ENCODE data around the gene KRTAP2-3. TPM values are rescaled to one million over a fixed set of nuclear protein-coding genes. Genes with fewer than 3 reads are reported as not detected.
"Not testable (repeated sequence)": the region's sequence is repeated elsewhere in the genome, so short reads cannot be mapped to it uniquely, and the experiment has no call there.

The KRTAP2-3 gene, protein sequence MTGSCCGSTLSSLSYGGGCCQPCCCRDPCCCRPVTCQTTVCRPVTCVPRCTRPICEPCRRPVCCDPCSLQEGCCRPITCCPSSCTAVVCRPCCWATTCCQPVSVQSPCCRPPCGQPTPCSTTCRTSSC
- total RNA-seq (not detected in 2 replicates), polyA plus RNA-seq (not detected in 2 replicates)

DNA sequence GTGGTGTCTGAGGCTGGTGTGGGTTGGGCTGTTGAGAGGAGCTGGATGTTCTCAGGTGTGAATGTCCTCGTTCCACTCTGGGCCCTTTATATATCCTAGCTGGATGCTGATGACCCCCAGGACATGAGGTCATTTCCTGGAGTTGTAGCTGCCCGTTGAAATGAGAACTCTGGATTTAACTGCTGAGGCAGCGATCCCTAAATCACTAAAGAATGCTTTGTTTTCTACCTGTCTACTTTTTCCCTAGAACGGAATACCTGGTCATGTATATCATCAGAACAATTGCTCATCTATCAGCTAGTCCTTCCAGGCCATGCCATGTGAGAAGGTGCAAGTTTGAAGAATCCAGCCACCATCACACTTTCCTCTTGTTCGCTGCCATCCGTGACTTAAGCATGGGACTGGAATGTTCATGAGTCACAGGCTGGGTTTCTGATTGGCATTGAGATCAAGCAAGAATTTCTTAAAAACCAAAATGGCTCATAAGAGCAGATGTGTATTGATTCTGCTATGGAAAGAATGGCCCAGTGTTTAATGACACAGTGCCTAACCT lies at the start of gene KRTAP2-3:
Gene KRTAP2-3, minus strand, starts transcription at position 63 of the 553 bp plus-strand sequence. CDS start 64 bp downstream, outside the sequence.
- Histone ChIP-seq H3K9me3 (ENCODE audit: low read depth) (no peaks in the 10 kb centered on the region), H2AFZ (no peak within 1 kb of the TSS), H3K36me3 (replicated peaks; ENCODE audit: insufficient read depth, low read depth) (no peaks in the 10 kb centered on the region), H3K4me2 (no peak within 1 kb of the TSS), H3K27ac (no peak within 1 kb of the TSS), H3K4me1 (ENCODE audit: insufficient read depth) (no peaks in the 10 kb centered on the region), H3K9me2 (replicated peaks; ENCODE audit: insufficient read depth) (no peaks in the 10 kb centered on the region), H3K79me2 (no peaks in the 10 kb centered on the region), H4K20me1 (ENCODE audit: insufficient read depth, poor library complexity, severe bottlenecking) (no peaks in the 10 kb centered on the region), H3K4me3 (no peak within 1 kb of the TSS), H3K27me3 (no peaks in the 10 kb centered on the region)
- WGBS (ENCODE audit: low lambda C conversion rate, missing lambda C conversion rate): 74% methylated on average over 6 of the region's 6 CpGs
- DNase-seq (ENCODE audit: low spot score): no peak
- TF ChIP-seq EZH2phosphoT487 (IDR thresholded peaks at IDR 0.05; ENCODE audit: low read depth, severe bottlenecking, unreplicated experiment) (no peak), EZH2 (IDR thresholded peaks at IDR 0.05; ENCODE audit: borderline replicate concordance) (no peak)
- TF ChIP-seq, protein P1, sequence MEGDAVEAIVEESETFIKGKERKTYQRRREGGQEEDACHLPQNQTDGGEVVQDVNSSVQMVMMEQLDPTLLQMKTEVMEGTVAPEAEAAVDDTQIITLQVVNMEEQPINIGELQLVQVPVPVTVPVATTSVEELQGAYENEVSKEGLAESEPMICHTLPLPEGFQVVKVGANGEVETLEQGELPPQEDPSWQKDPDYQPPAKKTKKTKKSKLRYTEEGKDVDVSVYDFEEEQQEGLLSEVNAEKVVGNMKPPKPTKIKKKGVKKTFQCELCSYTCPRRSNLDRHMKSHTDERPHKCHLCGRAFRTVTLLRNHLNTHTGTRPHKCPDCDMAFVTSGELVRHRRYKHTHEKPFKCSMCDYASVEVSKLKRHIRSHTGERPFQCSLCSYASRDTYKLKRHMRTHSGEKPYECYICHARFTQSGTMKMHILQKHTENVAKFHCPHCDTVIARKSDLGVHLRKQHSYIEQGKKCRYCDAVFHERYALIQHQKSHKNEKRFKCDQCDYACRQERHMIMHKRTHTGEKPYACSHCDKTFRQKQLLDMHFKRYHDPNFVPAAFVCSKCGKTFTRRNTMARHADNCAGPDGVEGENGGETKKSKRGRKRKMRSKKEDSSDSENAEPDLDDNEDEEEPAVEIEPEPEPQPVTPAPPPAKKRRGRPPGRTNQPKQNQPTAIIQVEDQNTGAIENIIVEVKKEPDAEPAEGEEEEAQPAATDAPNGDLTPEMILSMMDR (IDR thresholded peaks at IDR 0.05; ENCODE audit: poor library complexity): no peak

DNA sequence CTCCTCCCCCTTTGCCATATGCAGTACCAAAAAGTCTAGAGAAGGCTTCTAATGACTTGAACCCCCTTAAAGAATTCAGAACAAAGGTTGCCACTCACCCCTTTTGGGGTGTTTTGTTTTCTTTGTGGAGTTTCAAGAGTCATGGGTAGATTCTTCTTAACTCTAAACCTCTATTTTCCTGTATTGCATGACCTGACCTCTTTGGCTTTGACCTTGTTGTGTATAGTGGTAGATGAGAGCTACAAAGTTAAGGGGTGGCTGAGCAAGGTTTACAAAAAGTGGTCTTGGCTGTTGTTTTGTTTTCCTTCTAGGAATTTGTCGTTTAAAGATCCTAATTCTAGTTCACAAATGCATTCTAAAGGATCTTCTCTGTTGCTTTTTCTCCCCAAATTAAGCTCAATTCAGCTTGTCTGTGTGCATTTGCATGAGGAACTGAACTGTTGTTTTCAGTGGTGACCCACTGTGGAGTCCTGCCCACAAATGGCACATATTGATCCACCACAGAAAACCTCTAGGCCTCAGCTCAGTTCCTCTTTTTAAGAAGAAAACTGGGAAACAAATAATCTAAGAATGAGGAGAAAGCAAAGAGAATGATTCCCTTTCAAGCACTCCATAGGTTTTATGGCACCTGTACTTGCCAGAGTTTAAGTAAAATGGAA lies 48.9 kb upstream of the KRTAP2-3 start:
- WGBS (ENCODE audit: low lambda C conversion rate, missing lambda C conversion rate): 44% methylated on average over 1 of the region's 1 CpG
- not testable (repeated sequence) for H3K4me1 ChIP-seq (ENCODE audit: insufficient read depth); H3K27ac ChIP-seq; H2AFZ ChIP-seq; H3K4me3 ChIP-seq; H3K4me2 ChIP-seq; H3K36me3 ChIP-seq (replicated peaks; ENCODE audit: insufficient read depth, low read depth); H3K79me2 ChIP-seq; H3K9me2 ChIP-seq (replicated peaks; ENCODE audit: insufficient read depth); H4K20me1 ChIP-seq (ENCODE audit: insufficient read depth, poor library complexity, severe bottlenecking); H3K9me3 ChIP-seq (ENCODE audit: low read depth); DNase-seq (ENCODE audit: low spot score); H3K27me3 ChIP-seq

DNA sequence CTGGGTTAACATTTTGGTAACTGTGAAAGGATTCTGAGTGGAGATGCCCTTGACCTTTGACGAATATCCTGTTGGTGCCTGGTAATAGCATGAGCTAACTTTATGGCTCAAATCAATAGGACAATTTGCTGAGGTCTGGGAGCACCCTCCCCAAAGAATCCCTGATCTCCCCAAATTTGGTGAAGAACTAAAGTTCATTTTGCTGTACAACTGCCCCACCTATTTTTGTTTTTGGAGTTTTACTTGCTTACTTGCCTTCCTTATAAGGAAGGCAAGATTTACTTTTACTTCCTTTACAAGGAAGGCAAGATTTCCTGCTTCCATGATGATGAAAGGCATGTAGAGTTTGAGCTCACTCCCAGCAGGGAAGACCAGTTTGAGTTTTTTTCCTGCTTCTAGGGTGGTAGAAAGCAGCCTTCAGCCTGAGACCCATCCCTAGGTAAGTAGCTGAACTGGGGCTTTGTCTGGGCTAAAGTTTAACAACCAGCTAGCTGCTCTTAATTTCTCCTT lies 48.1 kb upstream of the KRTAP2-3 start:
- no peaks in the 10 kb centered on the region for H3K9me2 ChIP-seq (replicated peaks; ENCODE audit: insufficient read depth)
- 81% methylated on average over 1 of the region's 1 CpG for WGBS (ENCODE audit: low lambda C conversion rate, missing lambda C conversion rate)
- H3K27ac ChIP-seq: no peak overlapping the region
- no peaks in the 10 kb centered on the region for H3K9me3 ChIP-seq (ENCODE audit: low read depth)
- H4K20me1 ChIP-seq (ENCODE audit: insufficient read depth, poor library complexity, severe bottlenecking): no peaks in the 10 kb centered on the region
- H2AFZ ChIP-seq: no peak overlapping the region
- H3K79me2 ChIP-seq: no peaks in the 10 kb centered on the region
- no peaks in the 10 kb centered on the region for H3K27me3 ChIP-seq
- no peaks in the 10 kb centered on the region for H3K4me1 ChIP-seq (ENCODE audit: insufficient read depth)
- no peak for DNase-seq (ENCODE audit: low spot score)
- no peak overlapping the region for H3K4me2 ChIP-seq
- no peak overlapping the region for H3K4me3 ChIP-seq
- TF ChIP-seq, protein P1 (IDR thresholded peaks at IDR 0.05; ENCODE audit: poor library complexity): no peak
- no peak for TF ChIP-seq EZH2phosphoT487 (IDR thresholded peaks at IDR 0.05; ENCODE audit: low read depth, severe bottlenecking, unreplicated experiment)
- TF ChIP-seq EZH2 (IDR thresholded peaks at IDR 0.05; ENCODE audit: borderline replicate concordance): no peak
- no peaks in the 10 kb centered on the region for H3K36me3 ChIP-seq (replicated peaks; ENCODE audit: insufficient read depth, low read depth)

DNA sequence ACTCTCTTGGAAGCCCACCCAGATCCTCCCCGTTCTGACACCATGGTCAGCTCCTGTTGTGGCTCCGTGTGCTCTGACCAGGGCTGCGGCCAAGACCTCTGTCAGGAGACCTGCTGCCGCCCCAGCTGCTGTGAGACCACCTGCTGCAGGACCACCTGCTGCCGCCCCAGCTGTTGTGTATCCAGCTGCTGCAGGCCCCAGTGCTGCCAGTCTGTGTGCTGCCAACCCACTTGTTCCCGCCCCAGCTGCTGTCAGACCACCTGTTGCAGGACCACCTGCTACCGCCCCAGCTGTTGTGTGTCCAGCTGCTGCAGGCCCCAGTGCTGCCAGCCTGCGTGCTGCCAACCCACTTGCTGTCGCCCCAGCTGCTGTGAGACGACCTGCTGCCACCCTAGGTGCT lies 45.4 kb upstream of the KRTAP2-3 start, which contains the start of gene KRTAP4-9:
Gene KRTAP4-9, plus strand, starts transcription at position 43 of the 400 bp plus-strand sequence. Its CDS starts 0 bp downstream, at position 43.
- WGBS (ENCODE audit: low lambda C conversion rate, missing lambda C conversion rate): 83% methylated on average over 10 of the region's 10 CpGs
- not testable (repeated sequence) for H3K4me2 ChIP-seq; H3K79me2 ChIP-seq; H3K4me3 ChIP-seq; H3K4me1 ChIP-seq (ENCODE audit: insufficient read depth); H3K36me3 ChIP-seq (replicated peaks; ENCODE audit: insufficient read depth, low read depth); H3K9me3 ChIP-seq (ENCODE audit: low read depth); H3K27me3 ChIP-seq; H2AFZ ChIP-seq; H3K9me2 ChIP-seq (replicated peaks; ENCODE audit: insufficient read depth); H4K20me1 ChIP-seq (ENCODE audit: insufficient read depth, poor library complexity, severe bottlenecking); DNase-seq (ENCODE audit: low spot score); H3K27ac ChIP-seq

DNA sequence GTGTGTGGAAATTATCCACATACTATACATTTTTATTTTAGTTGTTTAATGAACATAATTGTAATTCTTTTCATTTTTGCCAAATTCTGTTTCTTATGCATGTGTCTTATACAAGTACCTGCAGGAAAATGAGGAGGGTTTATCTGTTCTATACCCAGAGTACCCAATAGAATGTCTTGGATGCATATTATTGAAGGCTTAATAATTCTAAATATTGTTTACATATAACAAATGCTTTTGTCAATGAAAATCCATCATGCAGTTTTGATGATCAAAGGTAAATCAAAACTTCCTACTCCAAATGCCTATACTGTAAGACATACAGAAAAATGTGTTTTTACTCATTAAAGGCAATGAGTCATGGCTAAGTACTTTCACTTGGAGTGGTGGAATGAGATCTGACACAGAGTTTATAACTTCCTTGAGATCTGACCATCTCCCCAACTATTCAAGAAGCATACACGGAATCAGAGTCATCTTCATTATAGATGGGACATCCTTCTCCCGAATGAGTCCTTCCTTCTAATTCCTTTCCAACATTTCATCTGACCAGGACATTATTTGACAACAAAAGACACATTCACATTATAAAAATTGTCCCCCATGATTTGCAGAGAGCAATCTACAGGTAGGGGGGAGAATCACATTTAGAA lies 44.6 kb upstream of the KRTAP2-3 start:
- H3K9me2 ChIP-seq (replicated peaks; ENCODE audit: insufficient read depth); H3K27me3 ChIP-seq; H2AFZ ChIP-seq; H3K4me3 ChIP-seq; H3K36me3 ChIP-seq (replicated peaks; ENCODE audit: insufficient read depth, low read depth); H3K79me2 ChIP-seq; H3K4me2 ChIP-seq; H4K20me1 ChIP-seq (ENCODE audit: insufficient read depth, poor library complexity, severe bottlenecking); H3K9me3 ChIP-seq (ENCODE audit: low read depth); DNase-seq (ENCODE audit: low spot score); H3K4me1 ChIP-seq (ENCODE audit: insufficient read depth); H3K27ac ChIP-seq: not testable (repeated sequence)
- 67% methylated on average over 2 of the region's 2 CpGs for WGBS (ENCODE audit: low lambda C conversion rate, missing lambda C conversion rate)

All from hepatocyte (in vitro differentiated cells).